Colonic mucosa (tissue), 4 donors: ENCODE results near the gene AJAP1. TPM values are rescaled to one million over a fixed set of nuclear protein-coding genes. Genes with fewer than 3 reads are reported as not detected.

ENCODE experiments used
- DNase-seq: peaks from one replicate; pipeline ENCODE4 v3.0.0-alpha.2; 2020
- H3K27ac ChIP-seq: fragments of 200-600 bp; one replicate; pipeline ENCODE4 v1.8.0; 2021
- H3K27me3 ChIP-seq: fragments of 200-600 bp; one replicate; pipeline ENCODE4 v1.8.0; 2021
- H3K36me3 ChIP-seq: fragments of 200-600 bp; one replicate; pipeline ENCODE4 v1.8.0; 2021
- H3K4me1 ChIP-seq: fragments of 200-600 bp; one replicate; pipeline ENCODE4 v1.8.0; 2021; ENCODE audit warnings: mild to moderate bottlenecking
- H3K4me3 ChIP-seq: fragments of 200-600 bp; one replicate; pipeline ENCODE4 v1.8.0; 2021
- H3K9ac ChIP-seq, 2 donors: one replicate each; pipeline ENCODE4 v1.7.0; 2013; ENCODE audit warnings: control low read depth in 2 of 2, low read depth in 2 of 2, low read length in 2 of 2
- H3K9me3 ChIP-seq: fragments of 200-600 bp; one replicate; pipeline ENCODE4 v1.8.0; 2021
- intact Hi-C: fragments of 100-400 bp; cut with DNase I; formaldehyde crosslinking; loops from one replicate; pipeline ENCODE4 v1.14.1; 2022
- total RNA-seq, 2 donors: library from RNA; stranded (reverse); fragmentation: NEBNext Ultra II Directional in 1 of 2; extraction: Animal tissue kit (Norgen Biotek cat#: 25700) in 1 of 2; gene quantifications; one replicate each; pipeline ENCODE4 v1.2.1, GENCODE V29; 2021
- TF ChIP-seq, protein P1 (sequence below): fragments of 200-600 bp; IDR thresholded peaks from one replicate; pipeline ENCODE4 v1.8.0; 2022; ENCODE audit warnings: antibody characterized with exemption, mild to moderate bottlenecking
- donor health status: healthy.
- donor health status: DM: no; HTN: no; CAD: no.
- donor health status: DM: no; HTN: no; CAD: no.

Gene AJAP1
- total RNA-seq, 2 donors from 2014 or later = 0.07 to 0.42 TPM

DNA sequence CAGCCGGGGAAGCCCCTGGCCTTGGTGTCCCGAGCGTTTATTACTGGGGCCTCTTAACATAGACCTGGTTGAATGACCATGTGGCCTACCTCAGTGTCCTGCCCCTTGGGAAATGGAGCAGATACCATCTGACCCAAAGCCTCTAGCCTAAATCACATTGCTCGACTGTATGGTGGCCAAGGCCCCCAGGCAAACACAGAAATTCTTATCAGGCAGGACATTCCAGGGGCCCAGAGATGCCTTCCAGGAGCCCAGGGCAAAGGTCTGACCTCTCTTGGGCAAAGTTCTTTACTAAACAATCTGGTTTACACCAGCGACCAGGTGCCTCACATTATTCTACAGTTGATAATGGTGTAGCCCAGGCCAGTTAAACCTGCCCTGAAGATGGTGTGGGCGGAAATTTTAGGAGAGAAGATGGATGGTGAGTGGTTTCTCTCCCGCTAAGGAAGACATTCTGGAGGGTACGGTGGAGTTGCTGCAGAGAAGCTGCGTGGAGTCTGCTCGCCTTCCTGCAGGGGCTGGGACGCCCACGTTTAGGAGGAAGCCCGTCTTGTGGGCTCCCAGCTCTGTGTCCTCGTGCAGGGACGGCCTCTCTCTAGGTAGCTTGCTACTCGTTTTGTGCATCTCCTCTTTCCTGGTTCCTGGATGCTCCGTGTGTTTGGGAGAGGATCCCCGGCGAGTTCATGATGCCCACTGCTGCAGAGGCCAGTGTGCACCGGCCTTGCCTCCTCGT is 21.2 kb downstream of the AJAP1 start:
- H3K9me3 ChIP-seq = no peaks in the 10 kb centered on the region
- H3K27ac ChIP-seq = no peak overlapping the region
- H3K4me3 ChIP-seq = no peak overlapping the region
- H3K36me3 ChIP-seq = no peaks in the 10 kb centered on the region
- DNase-seq = no peak
- intact Hi-C loops = no loop called here
- no peak overlapping the region for H3K9ac ChIP-seq
- TF ChIP-seq, protein P1, sequence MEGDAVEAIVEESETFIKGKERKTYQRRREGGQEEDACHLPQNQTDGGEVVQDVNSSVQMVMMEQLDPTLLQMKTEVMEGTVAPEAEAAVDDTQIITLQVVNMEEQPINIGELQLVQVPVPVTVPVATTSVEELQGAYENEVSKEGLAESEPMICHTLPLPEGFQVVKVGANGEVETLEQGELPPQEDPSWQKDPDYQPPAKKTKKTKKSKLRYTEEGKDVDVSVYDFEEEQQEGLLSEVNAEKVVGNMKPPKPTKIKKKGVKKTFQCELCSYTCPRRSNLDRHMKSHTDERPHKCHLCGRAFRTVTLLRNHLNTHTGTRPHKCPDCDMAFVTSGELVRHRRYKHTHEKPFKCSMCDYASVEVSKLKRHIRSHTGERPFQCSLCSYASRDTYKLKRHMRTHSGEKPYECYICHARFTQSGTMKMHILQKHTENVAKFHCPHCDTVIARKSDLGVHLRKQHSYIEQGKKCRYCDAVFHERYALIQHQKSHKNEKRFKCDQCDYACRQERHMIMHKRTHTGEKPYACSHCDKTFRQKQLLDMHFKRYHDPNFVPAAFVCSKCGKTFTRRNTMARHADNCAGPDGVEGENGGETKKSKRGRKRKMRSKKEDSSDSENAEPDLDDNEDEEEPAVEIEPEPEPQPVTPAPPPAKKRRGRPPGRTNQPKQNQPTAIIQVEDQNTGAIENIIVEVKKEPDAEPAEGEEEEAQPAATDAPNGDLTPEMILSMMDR = no peak
- no peaks in the 10 kb centered on the region for H3K4me1 ChIP-seq
- H3K27me3 ChIP-seq = no peaks in the 10 kb centered on the region

DNA sequence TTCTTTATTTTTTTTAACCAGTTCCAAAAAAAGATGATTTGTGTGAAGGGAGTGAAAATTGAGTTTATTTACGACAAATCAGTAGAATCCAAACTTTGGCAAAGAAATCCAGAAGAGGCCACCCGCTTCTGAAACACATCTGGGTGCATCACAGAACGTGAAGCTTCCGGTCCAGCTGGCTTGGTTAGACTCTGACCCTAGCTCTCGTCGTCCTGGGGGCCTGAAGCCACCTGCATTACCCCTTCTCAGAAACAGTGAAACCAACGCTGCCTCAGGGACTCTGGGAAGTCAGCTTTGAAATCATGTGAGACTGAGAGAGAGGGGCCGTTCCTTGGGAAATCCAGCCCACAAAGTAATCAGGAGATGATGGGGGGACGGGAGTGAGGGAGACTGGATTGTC is 21.8 kb downstream of the AJAP1 start:
- Histone ChIP-seq H3K27me3 (no peaks in the 10 kb centered on the region), H3K9ac (no peak overlapping the region), H3K36me3 (no peaks in the 10 kb centered on the region), H3K9me3 (no peaks in the 10 kb centered on the region), H3K4me3 (no peak overlapping the region), H3K27ac (no peak overlapping the region), H3K4me1 (no peaks in the 10 kb centered on the region)
- no peak for DNase-seq
- TF ChIP-seq, protein P1 = no peak
- intact Hi-C loops = no loop called here

DNA sequence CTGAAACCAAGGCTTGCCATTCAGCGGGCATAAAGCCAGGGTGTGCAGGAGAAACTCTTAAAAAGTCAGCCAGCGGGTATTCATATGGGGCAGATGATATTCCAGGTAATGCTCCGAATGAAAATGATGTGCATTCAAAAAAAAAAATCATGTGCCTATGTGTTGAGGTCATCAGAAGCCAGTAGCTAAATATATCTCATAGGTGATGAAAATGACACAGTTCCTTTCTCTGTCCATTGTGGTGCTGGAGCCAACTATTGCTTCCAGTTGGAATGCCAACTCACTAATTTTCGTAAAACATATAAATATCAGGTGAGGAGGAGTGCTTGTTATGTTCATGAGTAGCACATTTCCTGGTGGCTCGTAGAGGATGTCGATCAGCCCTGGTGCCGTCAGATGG is 23.2 kb downstream of the AJAP1 start:
- Histone ChIP-seq H3K36me3 (no peaks in the 10 kb centered on the region), H3K9ac (no peak overlapping the region), H3K27me3 (no peaks in the 10 kb centered on the region), H3K4me1 (no peaks in the 10 kb centered on the region), H3K27ac (no peak overlapping the region), H3K9me3 (no peaks in the 10 kb centered on the region), H3K4me3 (no peak overlapping the region)
- intact Hi-C loops = no loop called here
- no peak for DNase-seq
- TF ChIP-seq, protein P1 = no peak

DNA sequence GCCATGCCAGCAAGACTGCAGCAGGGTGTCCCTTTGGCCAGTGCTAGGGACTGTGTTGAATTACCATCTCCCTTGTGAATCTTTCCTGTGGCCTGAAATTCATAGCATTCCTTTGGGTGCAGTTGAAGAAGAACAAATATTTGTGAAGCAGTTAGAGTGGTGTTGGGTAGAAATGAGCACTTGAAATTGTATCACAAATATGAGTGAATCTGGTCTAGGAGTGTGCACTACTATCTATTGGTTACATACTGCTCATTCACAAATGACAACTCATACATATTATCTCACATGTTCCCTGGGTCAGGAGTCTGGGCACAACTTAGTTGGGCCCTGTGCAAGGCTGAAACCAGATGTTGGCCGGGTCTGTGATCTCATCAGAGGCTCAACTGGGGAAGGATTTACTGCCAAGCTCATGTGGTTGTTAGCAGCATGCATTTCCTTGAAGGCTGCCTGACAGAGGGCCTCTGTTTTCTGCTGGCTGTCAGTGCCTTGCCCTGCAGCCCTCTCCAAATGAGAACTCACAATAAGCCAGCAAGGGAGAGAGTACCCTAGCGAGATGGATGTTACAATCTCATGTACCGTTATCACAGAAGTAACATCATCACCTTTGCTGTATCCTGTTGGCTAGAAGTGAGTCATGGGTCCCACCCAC is 23.8 kb downstream of the AJAP1 start:
- DNase-seq = no peak
- intact Hi-C loops = no loop called here
- Histone ChIP-seq H3K36me3 (no peaks in the 10 kb centered on the region), H3K4me1 (no peaks in the 10 kb centered on the region), H3K9ac (no peak overlapping the region), H3K4me3 (no peak overlapping the region), H3K9me3 (no peaks in the 10 kb centered on the region), H3K27ac (no peak overlapping the region), H3K27me3 (no peaks in the 10 kb centered on the region)
- TF ChIP-seq, protein P1 = no peak

DNA sequence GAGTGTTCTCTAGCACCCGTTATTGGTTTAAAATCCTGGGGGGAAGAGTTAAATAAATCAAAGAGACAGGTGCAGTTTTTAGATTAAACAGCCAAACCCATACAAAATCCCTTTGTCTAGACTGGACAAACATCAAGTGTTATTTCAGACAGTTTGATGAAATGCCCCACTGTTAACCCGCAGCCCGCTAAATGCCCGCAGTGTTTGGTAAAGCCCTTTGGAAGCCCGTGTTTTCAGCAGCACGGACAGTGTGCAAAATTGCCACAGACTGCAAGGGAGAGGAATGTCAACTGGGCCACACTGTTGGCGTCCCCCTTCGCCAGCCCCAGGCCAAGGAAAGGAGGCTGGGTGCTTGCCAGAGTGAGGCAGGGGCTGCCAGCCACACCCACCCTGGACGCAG is 26.6 kb downstream of the AJAP1 start:
- Histone ChIP-seq H3K27ac (no peak overlapping the region), H3K36me3 (no peaks in the 10 kb centered on the region), H3K9me3 (no peaks in the 10 kb centered on the region), H3K4me3 (no peak overlapping the region), H3K27me3 (no peaks in the 10 kb centered on the region), H3K9ac (no peak overlapping the region), H3K4me1 (no peaks in the 10 kb centered on the region)
- no peak for DNase-seq
- intact Hi-C loops = no loop called here
- TF ChIP-seq, protein P1 = no peak
